SK-N-SH (cell line): ENCODE measurements around the gene CDC42BPG. TPM values are rescaled to one million over a fixed set of nuclear protein-coding genes. Genes with fewer than 3 reads are reported as not detected.
A peak's percentile ranks its signal among the peaks of the same experiment; 100 is the strongest.

Experiments
- CTCF ChIA-PET: fragments of 300-600, 350-600 bp; formaldehyde crosslinking; extraction: SDS; loops from one replicate; lab custom pipeline; 2021; lab: Yijun Ruan, JAX
- POLR2A ChIA-PET: fragments of 350-600 bp; sonication (Branson Sonifier 250); formaldehyde crosslinking; extraction: SDS; loops from one replicate; lab custom pipeline; 2020; ENCODE audit warnings: antibody characterized with exemption, inconsistent platforms; lab: Yijun Ruan, JAX
- DNase-seq: peaks from one replicate; pipeline ENCODE4 v3.0.0; 2012
- H2AFZ ChIP-seq: fragments of 200-600 bp; sonication (generic); 2 replicates; pipeline ENCODE4 v1.8.1; 2016; ENCODE audit warnings: antibody characterized with exemption, mild to moderate bottlenecking, low read depth
- H3F3A ChIP-seq: fragments of 200-600 bp; sonication (generic); replicated peaks from 2 replicates; pipeline ENCODE3; 2016; ENCODE audit warnings: antibody characterized with exemption, mild to moderate bottlenecking; ENCODE audit not compliant: insufficient read depth
- H3K27ac ChIP-seq, 2 experiments: fragments of 200-500 bp in 1 of 2; fragments of 200-600 bp in 1 of 2; sonication (Bioruptor generic) in 1 of 2; sonication (generic), shearing (Covaris generic) in 1 of 2; 2 replicates each; pipeline versions ENCODE4 v1.5.1 to v1.6.1; 2014 to 2016; ENCODE audit warnings: low read depth in 2 of 2, inconsistent platforms in 1 of 2, low read length in 1 of 2, mild to moderate bottlenecking in 1 of 2, mixed read lengths in 1 of 2
- H3K27me3 ChIP-seq: fragments of 200-600 bp; sonication (generic), shearing (Covaris generic); 2 replicates; pipeline ENCODE4 v1.6.1; 2016; ENCODE audit warnings: mixed run types; ENCODE audit not compliant: insufficient read depth
- H3K36me3 ChIP-seq, 2 experiments: fragments of 200-500 bp in 1 of 2; fragments of 200-600 bp in 1 of 2; sonication (Bioruptor generic) in 1 of 2; sonication (generic) in 1 of 2; replicated peaks in 1 of 2; 2 replicates each; pipeline versions ENCODE3 to v1.5.1; 2014 to 2016; ENCODE audit warnings: low read length in 1 of 2, mild to moderate bottlenecking in 1 of 2; ENCODE audit not compliant: insufficient read depth in 2 of 2, control insufficient read depth in 1 of 2
- H3K4me1 ChIP-seq, 2 experiments: fragments of 200-500 bp in 1 of 2; fragments of 200-600 bp in 1 of 2; sonication (Bioruptor generic) in 1 of 2; sonication (generic), shearing (Covaris generic) in 1 of 2; 2 replicates each; pipeline versions ENCODE4 v1.5.1 to v1.6.1; 2014 to 2016; ENCODE audit warnings: low read depth in 1 of 2, low read length in 1 of 2, mixed run types in 1 of 2; ENCODE audit not compliant: insufficient read depth in 2 of 2, control insufficient read depth in 1 of 2
- H3K4me2 ChIP-seq: fragments of 200-600 bp; sonication (generic), shearing (Covaris generic); 2 replicates; pipeline ENCODE4 v1.6.1; 2017; ENCODE audit warnings: mixed run types
- H3K4me3 ChIP-seq, 2 experiments: fragments of 200-500 bp in 1 of 2; fragments of 200-600 bp in 1 of 2; sonication (Bioruptor generic) in 1 of 2; sonication (generic), shearing (Covaris generic) in 1 of 2; 2 replicates each; pipeline versions ENCODE4 v1.5.1 to v1.8.1; 2014 to 2016; ENCODE audit warnings: low read depth in 2 of 2, inconsistent platforms in 1 of 2, low read length in 1 of 2, mild to moderate bottlenecking in 1 of 2, mixed read lengths in 1 of 2, moderate library complexity in 1 of 2
- H3K79me2 ChIP-seq: fragments of 200-600 bp; sonication (generic); 2 replicates; pipeline ENCODE4 v1.8.1; 2017; ENCODE audit warnings: mild to moderate bottlenecking; ENCODE audit not compliant: insufficient read depth
- H3K9ac ChIP-seq: fragments of 200-600 bp; sonication (generic); 2 replicates; pipeline ENCODE4 v1.6.1; 2017; ENCODE audit warnings: mixed run types
- H3K9me2 ChIP-seq: fragments of 200-600 bp; sonication (generic); 2 replicates; pipeline ENCODE4 v1.6.1; 2017; ENCODE audit warnings: mixed run types
- H3K9me3 ChIP-seq: fragments of 200-600 bp; sonication (generic); 2 replicates; pipeline ENCODE4 v1.6.1; 2017; ENCODE audit warnings: mixed run types, mild to moderate bottlenecking, moderate library complexity
- H4K20me1 ChIP-seq: fragments of 200-600 bp; sonication (generic); 2 replicates; pipeline ENCODE4 v1.6.1; 2017; ENCODE audit warnings: mild to moderate bottlenecking, mixed run types; ENCODE audit not compliant: insufficient read depth
- CHD2 ChIP-seq: fragments of 150-350 bp; IDR thresholded peaks from 2 replicates; pipeline ENCODE4 v1.6.1; 2018; ENCODE audit warnings: low read length; ENCODE audit not compliant: partially characterized antibody
- CTCF ChIP-seq: fragments of 200-600 bp; sonication (generic); IDR thresholded peaks from 2 replicates; pipeline ENCODE4 v1.6.1; 2017; ENCODE audit warnings: antibody characterized with exemption, mild to moderate bottlenecking, moderate library complexity
- EP300 ChIP-seq, 2 experiments: IDR thresholded peaks; 2 replicates each; pipeline versions ENCODE4 v1.4.0 to v1.6.1; 2012; ENCODE audit warnings: borderline replicate concordance in 1 of 2, low read depth in 1 of 2, low read length in 1 of 2
- EZH2phosphoT487 ChIP-seq: fragments of 200-600 bp; sonication (generic); IDR thresholded peaks from 2 replicates; pipeline ENCODE4 v1.6.1; 2017; ENCODE audit warnings: low read depth, mixed run types, mild to moderate bottlenecking, antibody characterized with exemption, moderate library complexity, borderline replicate concordance
- FOSL2 ChIP-seq: IDR thresholded peaks from 2 replicates; pipeline ENCODE4 v1.4.0; 2012; ENCODE audit warnings: low read depth, mild to moderate bottlenecking, moderate library complexity, borderline replicate concordance
- FOXJ3 ChIP-seq: sonication (generic); formaldehyde crosslinking; IDR thresholded peaks from 2 replicates; pipeline ENCODE4 v1.5.1; 2020; ENCODE audit warnings: mild to moderate bottlenecking, missing genetic modification reagents
- FOXM1 ChIP-seq: IDR thresholded peaks from 2 replicates; pipeline ENCODE4 v1.4.0; 2012; ENCODE audit warnings: low read depth, mild to moderate bottlenecking
- GABPA ChIP-seq: IDR thresholded peaks from 2 replicates; pipeline ENCODE4 v1.4.0; 2012; ENCODE audit warnings: low read depth, mild to moderate bottlenecking
- MAX ChIP-seq: IDR thresholded peaks from 2 replicates; pipeline ENCODE4 v1.4.0; 2012; ENCODE audit warnings: low read depth
- MXI1 ChIP-seq: IDR thresholded peaks from 2 replicates; pipeline ENCODE4 v1.6.1; 2012; ENCODE audit warnings: mild to moderate bottlenecking, low read depth, low read length, improper control_type of control experiment
- NFIC ChIP-seq: IDR thresholded peaks from 2 replicates; pipeline ENCODE4 v1.4.0; 2012; ENCODE audit warnings: borderline replicate concordance
- NRF1 ChIP-seq: IDR thresholded peaks from 2 replicates; pipeline ENCODE4 v1.6.1; 2012; ENCODE audit warnings: low read depth, mild to moderate bottlenecking, low read length
- RAD21 ChIP-seq: IDR thresholded peaks from 2 replicates; pipeline ENCODE4 v1.6.1; 2012; ENCODE audit warnings: mild to moderate bottlenecking, low read length
- RCOR1 ChIP-seq: fragments of 150-350 bp; IDR thresholded peaks from 2 replicates; pipeline ENCODE4 v1.6.1; 2017; ENCODE audit warnings: antibody characterized with exemption, low read length
- RFX5 ChIP-seq: IDR thresholded peaks from 2 replicates; pipeline ENCODE4 v1.6.1; 2012; ENCODE audit warnings: mild to moderate bottlenecking, improper control_type of control experiment, low read length
- RXRA ChIP-seq: IDR thresholded peaks from 2 replicates; pipeline ENCODE4 v1.4.0; 2012; ENCODE audit warnings: low read depth, mild to moderate bottlenecking, borderline replicate concordance
- SIN3A ChIP-seq: IDR thresholded peaks from 2 replicates; pipeline ENCODE4 v1.6.1; 2012; ENCODE audit warnings: low read depth, mild to moderate bottlenecking, low read length, moderate library complexity, borderline replicate concordance
- SMC3 ChIP-seq: IDR thresholded peaks from 2 replicates; pipeline ENCODE4 v1.6.1; 2012; ENCODE audit warnings: low read depth, low read length, improper control_type of control experiment
- TCF12 ChIP-seq: IDR thresholded peaks from 2 replicates; pipeline ENCODE4 v1.4.0; 2012
- TEAD4 ChIP-seq: IDR thresholded peaks from 2 replicates; pipeline ENCODE4 v1.4.0; 2012; ENCODE audit warnings: mild to moderate bottlenecking, borderline replicate concordance; ENCODE audit not compliant: insufficient read depth
- YY1 ChIP-seq: IDR thresholded peaks from 2 replicates; pipeline ENCODE4 v1.4.0; 2012; ENCODE audit warnings: low read depth, mild to moderate bottlenecking
- ZBTB33 ChIP-seq: IDR thresholded peaks from 2 replicates; pipeline ENCODE4 v1.4.0; 2012; ENCODE audit warnings: low read depth, borderline replicate concordance
- WGBS: methylation state at CpG from one replicate; pipeline ENCODE4 v1.1.6; 2017; ENCODE audit warnings: low lambda C conversion rate; 5-methylcytosine and 5-hydroxymethylcytosine counted together
- polyA plus RNA-seq, 3 experiments: library from polyadenylated mRNA; depleted of rRNA; stranded (reverse); fragments of >200 nt; gene quantifications; 2 replicates each; pipeline ENCODE4 v1.2.3, GENCODE V29; 2012

The CDC42BPG gene
- polyA plus RNA-seq, 1 of the 3 experiments (the other 2 are of a cell fraction) = 0.33 TPM

GRCh38 chr11:64810271-64810890 is 34.1 kb downstream of the CDC42BPG start, which contains the start of gene MEN1 (continued):
- TF ChIP-seq CHD2 (no peak), ZBTB33 (no peak), FOXJ3 (no peak), RFX5 (no peak), EZH2phosphoT487 (no peak), NRF1 (peak; percentile 47), EP300 (IDR thresholded peaks at IDR 0.05; ENCODE audit: borderline replicate concordance in 1 of 2, low read depth in 1 of 2, low read length in 1 of 2) (no peak), FOSL2 (no peak), RXRA (no peak)

DNA sequence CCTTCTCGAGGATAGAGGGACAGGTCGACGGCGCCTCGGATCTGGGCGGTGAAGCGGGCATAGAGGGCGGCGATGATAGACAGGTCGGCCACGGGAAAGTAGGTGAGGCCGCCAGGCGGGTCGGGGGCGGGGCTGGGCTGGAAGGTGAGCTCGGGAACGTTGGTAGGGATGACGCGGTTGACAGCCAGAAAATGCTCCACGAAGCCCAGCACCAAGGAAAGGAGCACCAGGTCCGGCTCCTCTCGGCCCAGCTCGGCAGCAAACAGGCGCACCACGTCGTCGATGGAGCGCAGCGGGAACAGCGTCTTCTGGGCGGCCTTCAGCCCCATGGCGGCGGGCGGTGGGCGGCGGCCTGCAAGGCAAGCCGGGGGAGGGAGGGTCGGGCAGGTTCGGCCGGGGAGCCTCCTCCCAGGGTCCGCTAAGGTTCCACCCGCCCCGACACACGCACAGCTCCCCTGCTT is 34.6 kb downstream of the CDC42BPG start:
- peak overlapping the region; percentile 39 to 48; a peak in 2 of 4 replicates for H3K27ac ChIP-seq
- TF ChIP-seq RFX5 = no peak
- no peak for TF ChIP-seq FOSL2
- no peak for TF ChIP-seq SMC3
- no peak for TF ChIP-seq CTCF
- TF ChIP-seq NFIC = no peak
- TF ChIP-seq YY1 = no peak
- no peak for TF ChIP-seq FOXM1
- no peak for TF ChIP-seq RCOR1
- no peak for TF ChIP-seq MXI1
- TF ChIP-seq GABPA = no peak
- TF ChIP-seq NRF1 = no peak
- TF ChIP-seq TEAD4 = no peak
- TF ChIP-seq ZBTB33 = no peak
- no peak for TF ChIP-seq MAX
- no peak for TF ChIP-seq TCF12
- no peak for TF ChIP-seq SIN3A
- no peak for TF ChIP-seq RAD21
- no peak for TF ChIP-seq CHD2
- ChIA-PET CTCF (interaction anchor here (1.2 to 1.7 kb wide), 6 partner anchors 9 to 85 kb away, joined by 3 to 4 read pairs (median 4); partner anchors contain the start of gene CDC42BPG), POLR2A (interaction anchor here (0.5 to 0.8 kb wide), 2 partner anchors 13 to 200 kb away, joined by 3 to 5 read pairs; no protein-coding TSS in a partner anchor)
- H3K4me1 ChIP-seq = peaks cover 8% of the 10 kb centered on the region in 2 experiments; a peak in 2 of 4 replicates
- 8% methylated on average over 20 of the region's 44 CpGs for WGBS
- no peaks in the 10 kb centered on the region for H3K9me3 ChIP-seq
- peak overlapping the region; percentile 99 for H3K4me2 ChIP-seq
- H4K20me1 ChIP-seq = no peaks in the 10 kb centered on the region
- peaks cover 4% of the 10 kb centered on the region for H3F3A ChIP-seq
- no peaks in the 10 kb centered on the region for H3K27me3 ChIP-seq
- 0 out of 2 replicates have a peak overlapping the region, but pooled peaks have one; percentile 79 for H2AFZ ChIP-seq
- H3K9me2 ChIP-seq = no peaks in the 10 kb centered on the region
- peaks cover 11% of the 10 kb centered on the region for H3K79me2 ChIP-seq
- peaks cover 0 to 29% of the 10 kb centered on the region in 2 experiments for H3K36me3 ChIP-seq
- DNase-seq = peak; percentile 81
- H3K9ac ChIP-seq = peak overlapping the region; percentile 73
- H3K4me3 ChIP-seq = peak overlapping the region; percentile 68 to 96
